Measurements from ENCODE around the gene CHERP.

DNA sequence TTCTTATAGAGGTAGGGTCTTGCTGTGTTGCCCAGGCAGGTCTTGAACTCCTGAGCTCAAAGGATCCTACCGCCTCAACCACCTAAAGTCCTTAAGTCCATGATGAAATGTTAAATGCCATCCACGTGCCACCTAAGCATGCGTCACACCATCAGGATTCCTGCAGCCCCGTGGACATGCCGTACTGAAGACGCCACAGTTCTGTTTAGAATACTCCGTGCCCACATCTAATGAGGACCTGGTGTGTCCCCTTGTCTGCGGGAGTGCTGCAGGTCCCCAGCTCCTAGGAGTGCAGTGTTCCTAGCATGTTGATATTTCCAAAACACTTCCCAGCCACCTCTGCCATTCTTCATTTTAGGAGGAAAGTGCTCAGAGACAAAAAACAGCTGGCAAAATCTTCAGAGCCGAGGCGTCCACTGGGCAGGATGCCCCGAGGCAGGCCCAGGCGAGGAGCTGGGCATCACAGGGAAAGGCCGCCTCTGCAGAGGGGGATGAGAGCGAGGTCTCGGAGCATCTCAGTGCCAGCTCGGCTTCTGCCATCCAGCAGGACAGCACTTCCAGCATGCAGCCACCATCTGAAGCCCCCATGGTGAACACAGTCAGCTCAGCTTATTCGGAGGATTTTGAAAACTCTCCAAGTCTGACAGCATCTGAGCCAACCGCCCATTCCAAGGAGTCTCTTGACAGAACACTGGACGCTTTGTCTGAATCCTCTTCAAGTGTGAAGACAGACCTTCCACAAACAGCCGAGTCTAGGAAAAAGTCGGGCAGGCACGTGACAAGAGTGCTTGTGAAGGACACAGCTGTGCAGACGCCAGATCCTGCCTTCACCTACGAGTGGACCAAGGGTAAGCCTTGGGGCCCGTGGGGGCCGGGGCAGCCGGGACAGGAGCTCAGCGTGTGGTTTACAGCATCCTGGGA is 32.8 kb downstream of the CHERP start:
- TF ChIP-seq, protein P1, sequence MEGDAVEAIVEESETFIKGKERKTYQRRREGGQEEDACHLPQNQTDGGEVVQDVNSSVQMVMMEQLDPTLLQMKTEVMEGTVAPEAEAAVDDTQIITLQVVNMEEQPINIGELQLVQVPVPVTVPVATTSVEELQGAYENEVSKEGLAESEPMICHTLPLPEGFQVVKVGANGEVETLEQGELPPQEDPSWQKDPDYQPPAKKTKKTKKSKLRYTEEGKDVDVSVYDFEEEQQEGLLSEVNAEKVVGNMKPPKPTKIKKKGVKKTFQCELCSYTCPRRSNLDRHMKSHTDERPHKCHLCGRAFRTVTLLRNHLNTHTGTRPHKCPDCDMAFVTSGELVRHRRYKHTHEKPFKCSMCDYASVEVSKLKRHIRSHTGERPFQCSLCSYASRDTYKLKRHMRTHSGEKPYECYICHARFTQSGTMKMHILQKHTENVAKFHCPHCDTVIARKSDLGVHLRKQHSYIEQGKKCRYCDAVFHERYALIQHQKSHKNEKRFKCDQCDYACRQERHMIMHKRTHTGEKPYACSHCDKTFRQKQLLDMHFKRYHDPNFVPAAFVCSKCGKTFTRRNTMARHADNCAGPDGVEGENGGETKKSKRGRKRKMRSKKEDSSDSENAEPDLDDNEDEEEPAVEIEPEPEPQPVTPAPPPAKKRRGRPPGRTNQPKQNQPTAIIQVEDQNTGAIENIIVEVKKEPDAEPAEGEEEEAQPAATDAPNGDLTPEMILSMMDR (conservative IDR thresholded peaks at IDR 0.05; ENCODE audit: low read depth, low read length): no peak
- TF ChIP-seq EZH2 (IDR thresholded peaks at IDR 0.05; ENCODE audit: low read length, unreplicated experiment): no peak

All from PC-3 (cell line).